Parathyroid adenoma (tissue), 2 donors: ENCODE results near the gene OR51D1.

Source experiments
- H2AFZ ChIP-seq: fragments of 300-600 bp; sonication (generic); one replicate; pipeline ENCODE4 v1.7.0; 2017; ENCODE audit warnings: antibody characterized with exemption, mild to moderate bottlenecking
- H3K27ac ChIP-seq: fragments of 300-600 bp; sonication (generic); one replicate; pipeline ENCODE4 v1.7.0; 2017
- H3K27me3 ChIP-seq: fragments of 300-600 bp; sonication (generic); one replicate; pipeline ENCODE4 v1.7.0; 2017; ENCODE audit warnings: low read length; ENCODE audit not compliant: control insufficient read depth, insufficient read depth
- H3K36me3 ChIP-seq: fragments of 300-600 bp; sonication (generic); one replicate; pipeline ENCODE4 v1.7.0; 2017; ENCODE audit warnings: low read length; ENCODE audit not compliant: control insufficient read depth, insufficient read depth
- H3K4me1 ChIP-seq: fragments of 300-600 bp; sonication (generic); one replicate; pipeline ENCODE4 v1.7.0; 2017; ENCODE audit warnings: control low read depth
- H3K4me2 ChIP-seq: fragments of 300-600 bp; sonication (generic); one replicate; pipeline ENCODE4 v1.7.0; 2017; ENCODE audit warnings: low read length
- H3K4me3 ChIP-seq: fragments of 300-600 bp; sonication (generic); one replicate; pipeline ENCODE4 v1.7.0; 2017; ENCODE audit warnings: low read depth, low read length
- H3K79me2 ChIP-seq: fragments of 300-600 bp; sonication (generic); one replicate; pipeline ENCODE4 v1.7.0; 2017; ENCODE audit warnings: control low read depth
- H3K9ac ChIP-seq: fragments of 300-600 bp; sonication (generic); one replicate; pipeline ENCODE4 v1.7.0; 2017; ENCODE audit warnings: mild to moderate bottlenecking
- H3K9me3 ChIP-seq: fragments of 300-600 bp; sonication (generic); one replicate; pipeline ENCODE4 v1.7.0; 2017; ENCODE audit warnings: low read length; ENCODE audit not compliant: control insufficient read depth
- CTCF ChIP-seq: fragments of 300-600 bp; sonication (generic); IDR thresholded peaks from one replicate; pipeline ENCODE4 v1.7.0; 2017; ENCODE audit warnings: antibody characterized with exemption, mild to moderate bottlenecking
- donor health status: primary hyperparathyroidism.

The OR51D1 gene

GRCh38 chr11:4654635-4655369 lies 17.5 kb downstream of the OR51D1 start:
- no peak overlapping the region for H3K4me2 ChIP-seq
- H3K9me3 ChIP-seq = no peaks in the 10 kb centered on the region
- H3K9ac ChIP-seq = no peak overlapping the region
- H3K27me3 ChIP-seq = no peaks in the 10 kb centered on the region
- H3K79me2 ChIP-seq = no peaks in the 10 kb centered on the region
- no peak overlapping the region for H2AFZ ChIP-seq
- H3K4me1 ChIP-seq = no peaks in the 10 kb centered on the region
- H3K27ac ChIP-seq = no peak overlapping the region
- TF ChIP-seq CTCF = no peak
- H3K36me3 ChIP-seq = no peaks in the 10 kb centered on the region
- no peak overlapping the region for H3K4me3 ChIP-seq

- no peaks in the 10 kb centered on the region for H3K4me1 ChIP-seq
- H3K27ac ChIP-seq = no peak overlapping the region
- H2AFZ ChIP-seq = no peak overlapping the region
- no peak overlapping the region for H3K9ac ChIP-seq
- H3K4me2 ChIP-seq = peak overlapping the region; percentile 47
- TF ChIP-seq CTCF = no peak
- H3K4me3 ChIP-seq = peak overlapping the region; percentile 11
- no peaks in the 10 kb centered on the region for H3K79me2 ChIP-seq
- no peaks in the 10 kb centered on the region for H3K27me3 ChIP-seq
- H3K9me3 ChIP-seq = no peaks in the 10 kb centered on the region
- H3K36me3 ChIP-seq = no peaks in the 10 kb centered on the region
Measured at GRCh38 chr11:4658629-4659445, 21.6 kb downstream of the OR51D1 start.

- H3K9ac ChIP-seq = no peak overlapping the region
- no peaks in the 10 kb centered on the region for H3K27me3 ChIP-seq
- no peaks in the 10 kb centered on the region for H3K9me3 ChIP-seq
- no peak overlapping the region for H3K27ac ChIP-seq
- H3K4me1 ChIP-seq = no peaks in the 10 kb centered on the region
- TF ChIP-seq CTCF = no peak
- no peaks in the 10 kb centered on the region for H3K79me2 ChIP-seq
- no peaks in the 10 kb centered on the region for H3K36me3 ChIP-seq
- H3K4me2 ChIP-seq = no peak overlapping the region
- no peak overlapping the region for H2AFZ ChIP-seq
- no peak overlapping the region for H3K4me3 ChIP-seq
Measured at GRCh38 chr11:4662876-4663275, 25.6 kb downstream of the OR51D1 start.

GRCh38 chr11:4664183-4664582 lies 26.9 kb downstream of the OR51D1 start:
- Histone ChIP-seq H3K4me3 (no peak overlapping the region), H3K27me3 (no peaks in the 10 kb centered on the region), H3K9ac (no peak overlapping the region), H3K9me3 (no peaks in the 10 kb centered on the region), H3K4me1 (no peaks in the 10 kb centered on the region), H2AFZ (no peak overlapping the region), H3K36me3 (no peaks in the 10 kb centered on the region), H3K27ac (no peak overlapping the region), H3K4me2 (no peak overlapping the region), H3K79me2 (no peaks in the 10 kb centered on the region)
- no peak for TF ChIP-seq CTCF
